Heart left ventricle (tissue), 16 donors: ENCODE results near the gene SHCBP1. TPM values are rescaled to one million over a fixed set of nuclear protein-coding genes. Genes with fewer than 3 reads are reported as not detected.
A peak's percentile ranks its signal among the peaks of the same experiment; 100 is the strongest.
"Not testable (repeated sequence)": the region's sequence is repeated elsewhere in the genome, so short reads cannot be mapped to it uniquely, and the experiment has no call there.

Experiments used
- ATAC-seq, 4 donors: fragments of 200-7000 bp; cut with Tn5 transposase; one replicate each; pipeline ENCODE4 v1.9.1; 2020 to 2022; ENCODE audit warnings: moderate library complexity in 4 of 4, mild to moderate bottlenecking in 3 of 4, moderate number of reproducible peaks in 1 of 4
- DNase-seq, 5 donors: peaks; one replicate each; pipeline ENCODE4 v3.0.0-alpha.2; 2020
- H3K27ac ChIP-seq, 12 donors: fragments of 200-600 bp; sonication (generic) in 4 of 12; one replicate each; pipeline versions ENCODE4 v1.5.0 to v1.8.0; 2016 to 2022; ENCODE audit warnings: mild to moderate bottlenecking in 2 of 12
- H3K27me3 ChIP-seq, 9 donors: fragments of 200-600 bp; sonication (generic) in 2 of 9; one replicate each; pipeline versions ENCODE4 v1.5.1 to v1.8.0; 2016 to 2022; ENCODE audit warnings: mild to moderate bottlenecking in 3 of 9
- H3K36me3 ChIP-seq, 9 donors: fragments of 200-600 bp; sonication (generic) in 2 of 9; one replicate each; pipeline versions ENCODE4 v1.5.0 to v1.8.0; 2018 to 2022; ENCODE audit warnings: mild to moderate bottlenecking in 2 of 9
- H3K4me1 ChIP-seq, 12 donors: fragments of 200-600 bp; sonication (generic) in 4 of 12; one replicate each; pipeline versions ENCODE4 v1.5.0 to v1.8.0; 2016 to 2022; ENCODE audit warnings: mild to moderate bottlenecking in 3 of 12
- H3K4me3 ChIP-seq, 12 donors: fragments of 200-600 bp; sonication (generic) in 4 of 12; one replicate each; pipeline versions ENCODE4 v1.5.0 to v1.8.0; 2017 to 2022; ENCODE audit warnings: mild to moderate bottlenecking in 9 of 12, moderate library complexity in 4 of 12
- H3K9me3 ChIP-seq, 12 donors: fragments of 200-600 bp; sonication (generic) in 4 of 12; one replicate each; pipeline versions ENCODE4 v1.5.0 to v1.8.0; 2016 to 2022; ENCODE audit warnings: mild to moderate bottlenecking in 1 of 12
- CTCF ChIP-seq, 12 donors: fragments of 200-600 bp; sonication (generic) in 4 of 12; IDR thresholded peaks; one replicate each; pipeline versions ENCODE4 v1.5.0 to v1.8.0; 2018 to 2022; ENCODE audit warnings: antibody characterized with exemption in 12 of 12, mild to moderate bottlenecking in 5 of 12
- POLR2A ChIP-seq, 2 donors: fragments of 450-650 bp; IDR thresholded peaks; one replicate each; pipeline ENCODE4 v1.6.1; 2017; ENCODE audit warnings: antibody characterized with exemption in 2 of 2, mild to moderate bottlenecking in 2 of 2, moderate library complexity in 2 of 2
- WGBS, 4 donors: extraction: QIAGEN DNeasy Blood & Tissue Kit in 2 of 4; methylation state at CpG; one replicate each; pipeline versions ENCODE4 v1.1.5 to v1.1.7; 2013 to 2018; 5-methylcytosine and 5-hydroxymethylcytosine counted together
- intact Hi-C, 10 donors: fragments of 100-400 bp; cut with DNase I; formaldehyde crosslinking; loops; one replicate each; pipeline versions ENCODE4 v1.11.1 to v1.14.2; 2022
- polyA plus RNA-seq, 2 donors: library from polyadenylated mRNA; stranded (reverse); fragments of 200-250 nt; gene quantifications; one replicate each; pipeline ENCODE4 v1.2.3, GENCODE V29; 2013
- total RNA-seq, 9 donors: library from RNA; depleted of rRNA in 2 of 9; stranded (reverse); fragments of >200 nt in 2 of 9; fragmentation: NEBNext Ultra II Directional in 3 of 9; extraction: Animal tissue kit (Norgen Biotek cat#: 25700) in 3 of 9; gene quantifications; one replicate each; pipeline versions ENCODE4 v1.1.0 to v1.2.4, GENCODE V29; 2016 to 2023
- donor health status: ischemic (EF 13 %, LVEDD 7.1; RV severe dilation, severe dysfunction).
- donor health status: healthy with polysubstance abuse.
- donor health status: DM: no; HTN: yes; CAD: no.
- donor health status: DM: no; HTN: no; CAD: no.
- donor health status: ischemic (EF 25% LVEDD 6.9; RV normal size, moderate dysfunction).
- donor health status: ischemic (EF 25% LVEDD 5.7; RV mildly dilated, moderate dysfunction).
- donor health status: healthy.
- donor health status: DM: yes; HTN: yes; CAD: no.
- donor health status: ischemic (EF 35%, LVEDD 5.7; RV mildly dilated, moderate dysfunction).
- donor health status: nonischemic (EF 11% LVEDD 7.7; RV severe dilation, severe dysfunction).
- donor health status: DM: yes; HTN: yes; CAD: no.
- donor health status: PGD.
- donor health status: ischemic (EF 29% LVEDD 5.4; RV normal size, mild dysfunction).
- donor health status: nonischemic (EF 23%, LVEDD 6.1; RV moderate dilation, normal function).

SHCBP1 gene
- total and polyA plus RNA-seq, 11 donors, result 0.19 to 7.6 (median 0.68) TPM

GRCh38 chr16:46623246-46623645, 2.1 kb upstream of the SHCBP1 start:
- peak in 1 of 12 donors; percentile 3 for TF ChIP-seq CTCF (IDR thresholded peaks at IDR 0.05)
- 9 to 13% methylated on average over 5 of the region's 8 CpGs; no CpG with 5 or more reads in 2 of the 4 donors for WGBS, 4 donors
- H3K4me3 ChIP-seq, H3K9me3 ChIP-seq, intact Hi-C loops, DNase-seq, H3K27me3 ChIP-seq, H3K27ac ChIP-seq, H3K36me3 ChIP-seq: not testable (repeated sequence)
- H3K4me1 ChIP-seq, result peaks cover 0 to 24% (median 8%) of the 10 kb centered on the region in 12 donors
- ATAC-seq, result peak; percentile 66 to 76 (median 72)

- Histone ChIP-seq H3K4me3 (no peak overlapping the region), H3K4me1 (peaks cover 0 to 24% (median 8%) of the 10 kb centered on the region in 12 donors), H3K27ac (no peak overlapping the region), H3K9me3 (no peaks in the 10 kb centered on the region), H3K27me3 (no peaks in the 10 kb centered on the region), H3K36me3 (no peaks in the 10 kb centered on the region)
- intact Hi-C loops, result no loop called here
- no peak for DNase-seq
- TF ChIP-seq CTCF (IDR thresholded peaks at IDR 0.05) (no peak), POLR2A (IDR thresholded peaks at IDR 0.05) (no peak)
- ATAC-seq, result no peak
- 91 to 95% (median 93%) methylated on average over 7 of the region's 7 CpGs for WGBS, 4 donors
These were observed 926 bp upstream of the SHCBP1 start for GRCh38 chr16:46621934-46622676.

GRCh38 chr16:46620266-46621005, 743 bp downstream of the SHCBP1 start:
- Histone ChIP-seq H3K9me3 (no peaks in the 10 kb centered on the region), H3K4me1 (peaks cover 0 to 24% (median 8%) of the 10 kb centered on the region in 12 donors), H3K4me3 (peak overlapping the region; percentile 8 to 80 (median 56)), H3K27me3 (no peaks in the 10 kb centered on the region), H3K36me3 (peaks cover 0 to 5% (median 0%) of the 10 kb centered on the region in 9 donors), H3K27ac (no peak overlapping the region)
- WGBS, 4 donors, result 6 to 10% (median 8%) methylated on average over 10 to 11 of the region's 11 CpGs
- no peak for TF ChIP-seq POLR2A (IDR thresholded peaks at IDR 0.05)
- TF ChIP-seq CTCF (IDR thresholded peaks at IDR 0.05), result no peak
- no peak for ATAC-seq
- no peak for DNase-seq
- intact Hi-C loops, result no loop called here

GRCh38 chr16:46618516-46618915, 2.7 kb downstream of the SHCBP1 start:
- TF ChIP-seq CTCF (IDR thresholded peaks at IDR 0.05) (no peak), POLR2A (IDR thresholded peaks at IDR 0.05) (no peak)
- peaks cover 0 to 24% (median 8%) of the 10 kb centered on the region in 12 donors for H3K4me1 ChIP-seq
- H3K27ac ChIP-seq, result no peak overlapping the region
- intact Hi-C loops, result no loop called here
- H3K27me3 ChIP-seq, result no peaks in the 10 kb centered on the region
- no peaks in the 10 kb centered on the region for H3K9me3 ChIP-seq
- H3K36me3 ChIP-seq, result peaks cover 0 to 14% (median 0%) of the 10 kb centered on the region in 9 donors
- no peak for ATAC-seq
- no peak overlapping the region for H3K4me3 ChIP-seq
- DNase-seq, result no peak
- WGBS, 4 donors, result 91 to 95% (median 94%) methylated on average over 4 of the region's 4 CpGs
